ENCODE data around the gene TSPAN16. TPM values are rescaled to one million over a fixed set of nuclear protein-coding genes. Genes with fewer than 3 reads are reported as not detected.

Gene TSPAN16
- total RNA-seq, 1 donor from 2014 or later: not detected

GRCh38 chr19:11260996-11261395, 35.0 kb upstream of the TSPAN16 start:
- Mint-ChIP-seq H3K4me1 (ENCODE audit: low read depth, unreplicated experiment) (peaks cover 2% of the 10 kb centered on the region), H3K27ac (ENCODE audit: unreplicated experiment) (no peak overlapping the region), H3K27me3 (ENCODE audit: low read depth, unreplicated experiment) (peaks cover 11% of the 10 kb centered on the region), H3K4me3 (ENCODE audit: unreplicated experiment) (peak overlapping the region; percentile 83), H3K9me3 (ENCODE audit: unreplicated experiment) (no peaks in the 10 kb centered on the region), H3K36me3 (ENCODE audit: low read depth, unreplicated experiment) (no peaks in the 10 kb centered on the region)
- Histone ChIP-seq H4K20me1 (ENCODE audit: insufficient read depth, low read length) (peaks cover 5% of the 10 kb centered on the region), H3K4me1 (ENCODE audit: insufficient read depth, low read length) (peaks cover 4% of the 10 kb centered on the region), H3K9me3 (ENCODE audit: insufficient read depth, low read depth, low read length) (no peaks in the 10 kb centered on the region), H3K79me2 (ENCODE audit: insufficient read depth, low read length) (no peaks in the 10 kb centered on the region), H3K4me3 (ENCODE audit: insufficient read depth, low read depth, low read length) (no peak overlapping the region), H3K27ac (ENCODE audit: low read depth, low read length) (no peak overlapping the region), H3K27me3 (ENCODE audit: insufficient read depth, low read length) (no peaks in the 10 kb centered on the region), H3K4me2 (ENCODE audit: low read length) (peak overlapping the region; percentile 89), H3K9ac (ENCODE audit: low read length) (no peak overlapping the region), H2AFZ (ENCODE audit: low read depth, low read length) (no peak overlapping the region), H3K36me3 (ENCODE audit: insufficient read depth, low read length) (no peaks in the 10 kb centered on the region)
- DNase-seq (ENCODE audit: low read depth): no peak
- TF ChIP-seq CTCF (IDR thresholded peaks at IDR 0.05; ENCODE audit: insufficient read depth, low read depth, low read length) (no peak), EZH2 (IDR thresholded peaks at IDR 0.05; ENCODE audit: insufficient read depth, low read length) (no peak)
- FAIRE-seq: no peak

GRCh38 chr19:11261431-11261970, 34.5 kb upstream of the TSPAN16 start:
- H3K27me3 Mint-ChIP-seq (ENCODE audit: low read depth, unreplicated experiment): peaks cover 15% of the 10 kb centered on the region
- H3K9me3 ChIP-seq (ENCODE audit: insufficient read depth, low read depth, low read length): no peaks in the 10 kb centered on the region
- TF ChIP-seq CTCF (IDR thresholded peaks at IDR 0.05; ENCODE audit: insufficient read depth, low read depth, low read length) (no peak), EZH2 (IDR thresholded peaks at IDR 0.05; ENCODE audit: insufficient read depth, low read length) (no peak)
- no peaks in the 10 kb centered on the region for H3K27me3 ChIP-seq (ENCODE audit: insufficient read depth, low read length)
- H3K79me2 ChIP-seq (ENCODE audit: insufficient read depth, low read length): no peaks in the 10 kb centered on the region
- H2AFZ ChIP-seq (ENCODE audit: low read depth, low read length): peak overlapping the region; percentile 78
- peaks cover 4% of the 10 kb centered on the region for H3K4me1 ChIP-seq (ENCODE audit: insufficient read depth, low read length)
- peak overlapping the region; percentile 61 for H3K4me3 ChIP-seq (ENCODE audit: insufficient read depth, low read depth, low read length)
- peaks cover 2% of the 10 kb centered on the region for H3K4me1 Mint-ChIP-seq (ENCODE audit: low read depth, unreplicated experiment)
- no peak for DNase-seq (ENCODE audit: low read depth)
- H3K4me3 Mint-ChIP-seq (ENCODE audit: unreplicated experiment): peak overlapping the region; percentile 83
- H3K27ac ChIP-seq (ENCODE audit: low read depth, low read length): no peak overlapping the region
- H4K20me1 ChIP-seq (ENCODE audit: insufficient read depth, low read length): peaks cover 5% of the 10 kb centered on the region
- no peaks in the 10 kb centered on the region for H3K36me3 Mint-ChIP-seq (ENCODE audit: low read depth, unreplicated experiment)
- FAIRE-seq: no peak
- H3K36me3 ChIP-seq (ENCODE audit: insufficient read depth, low read length): no peaks in the 10 kb centered on the region
- peak overlapping the region; percentile 89 for H3K4me2 ChIP-seq (ENCODE audit: low read length)
- peak overlapping the region; percentile 75 for H3K9ac ChIP-seq (ENCODE audit: low read length)
- no peak overlapping the region for H3K27ac Mint-ChIP-seq (ENCODE audit: unreplicated experiment)
- H3K9me3 Mint-ChIP-seq (ENCODE audit: unreplicated experiment): no peaks in the 10 kb centered on the region
